GM12878 (cell line): ENCODE data around the gene SLX4IP. TPM values are rescaled to one million over a fixed set of nuclear protein-coding genes. Genes with fewer than 3 reads are reported as not detected.

Experiments
- ATAC-seq: fragments of 200-7000 bp; cut with Tn5 transposase; 3 replicates; pipeline ENCODE4 v1.9.1; 2020; ENCODE audit warnings: mild to moderate bottlenecking, moderate library complexity
- BruUV-seq: library from RNA; stranded (reverse); fragments of 400-500 nt; replicated peaks from 2 replicates; lab custom pipeline; 2021; lab: Mats Ljungman, UMichigan
- CTCF ChIA-PET: fragments of 300-600 bp; sonication (Branson Sonifier 250); formaldehyde crosslinking; extraction: SDS; loops from one replicate; lab custom pipeline; 2021; ENCODE audit warnings: inconsistent platforms; lab: Yijun Ruan, JAX
- POLR2A ChIA-PET: fragments of 350-600 bp; formaldehyde crosslinking; extraction: SDS; loops from one replicate; lab custom pipeline; 2021; ENCODE audit warnings: inconsistent platforms; lab: Charles Lee
- RAD21 ChIA-PET: fragments of 300-600 bp; sonication (Branson Sonifier 250); formaldehyde crosslinking; loops from one replicate; lab custom pipeline; 2023; ENCODE audit warnings: antibody characterized with exemption; ENCODE audit not compliant: unreplicated experiment; lab: Charles Lee
- SMC1A ChIA-PET: fragments of 300-600 bp; sonication (Branson Sonifier 250); formaldehyde crosslinking; loops from one replicate; lab custom pipeline; 2023; ENCODE audit not compliant: unreplicated experiment, uncharacterized antibody; lab: Charles Lee
- DNase-seq: peaks from one replicate; pipeline ENCODE4 v3.0.0-alpha.2; 2011; ENCODE audit warnings: low read depth, low spot score
- FAIRE-seq: peaks from 3 replicates; lab custom pipeline; 2011; peaks lifted over from hg19 to GRCh38; lab: Jason Lieb, UNC
- H2AFZ ChIP-seq: 2 replicates; pipeline ENCODE4 v1.6.0; 2011; ENCODE audit warnings: low read depth, low read length, control low read depth; ENCODE audit not compliant: control insufficient read depth
- H3K27ac ChIP-seq: 2 replicates; pipeline ENCODE4 v1.5.1; 2011; ENCODE audit warnings: control low read depth; ENCODE audit not compliant: control insufficient read depth, insufficient read depth
- H3K27me3 ChIP-seq, 2 experiments: replicated peaks in 1 of 2; 2 replicates each; pipeline versions ENCODE4 v1.6.0 to v1.6.1; 2011; ENCODE audit warnings: low read length in 1 of 2; ENCODE audit not compliant: control insufficient read depth in 2 of 2, insufficient read depth in 2 of 2
- H3K36me3 ChIP-seq, 2 experiments: 2 replicates each; pipeline ENCODE4 v1.5.1; 2011; ENCODE audit warnings: low read length in 1 of 2; ENCODE audit not compliant: control insufficient read depth in 2 of 2, insufficient read depth in 2 of 2
- H3K4me1 ChIP-seq: 2 replicates; pipeline ENCODE4 v1.6.1; 2011; ENCODE audit warnings: mild to moderate bottlenecking, low read length, moderate library complexity, mixed read lengths; ENCODE audit not compliant: control insufficient read depth, insufficient read depth
- H3K4me2 ChIP-seq: 2 replicates; pipeline ENCODE4 v1.6.0; 2011; ENCODE audit warnings: control low read depth; ENCODE audit not compliant: control insufficient read depth, insufficient read depth
- H3K4me3 ChIP-seq: fragments of 200-600 bp; sonication (generic); 2 replicates; pipeline ENCODE4 v1.5.1; 2016
- H3K79me2 ChIP-seq: 2 replicates; pipeline ENCODE4 v1.6.0; 2011; ENCODE audit warnings: low read length; ENCODE audit not compliant: control insufficient read depth, insufficient read depth
- H3K9ac ChIP-seq: 2 replicates; pipeline ENCODE4 v1.8.0; 2011; ENCODE audit warnings: low read length, control low read depth, mixed read lengths; ENCODE audit not compliant: control insufficient read depth, insufficient read depth
- H3K9me3 ChIP-seq: replicated peaks from 3 replicates; pipeline ENCODE4 v1.5.1; 2011; ENCODE audit warnings: mild to moderate bottlenecking, low read length; ENCODE audit not compliant: control insufficient read depth, insufficient read depth
- H4K20me1 ChIP-seq: 2 replicates; pipeline ENCODE4 v1.6.0; 2011; ENCODE audit not compliant: control insufficient read depth, insufficient read depth
- CREB1 ChIP-seq: IDR thresholded peaks from 2 replicates; pipeline ENCODE4 v1.6.1; 2012; ENCODE audit warnings: low read depth, mild to moderate bottlenecking, inconsistent platforms
- ETV6 ChIP-seq, 2 experiments: fragments of 450-650 bp in 1 of 2; IDR thresholded peaks in 1 of 2; conservative IDR thresholded peaks in 1 of 2; 2 replicates each; pipeline ENCODE4 v1.6.1; 2014; ENCODE audit warnings: antibody characterized with exemption in 1 of 2, borderline replicate concordance in 1 of 2, low read depth in 1 of 2, mild to moderate bottlenecking in 1 of 2, moderate library complexity in 1 of 2
- FOXM1 ChIP-seq: IDR thresholded peaks from 2 replicates; pipeline ENCODE4 v1.6.1; 2012; ENCODE audit warnings: low read depth, mild to moderate bottlenecking, inconsistent platforms, low read length, moderate library complexity
- HDAC2 ChIP-seq: fragments of 200-600 bp; sonication (generic); IDR thresholded peaks from 2 replicates; pipeline ENCODE4 v1.6.1; 2017
- RAD51 ChIP-seq: fragments of 450-650 bp; IDR thresholded peaks from 2 replicates; pipeline ENCODE4 v1.6.1; 2016; ENCODE audit warnings: moderate library complexity, mild to moderate bottlenecking, inconsistent platforms
- SMAD1 ChIP-seq: fragments of 450-650 bp; IDR thresholded peaks from 2 replicates; pipeline ENCODE4 v1.6.1; 2018; ENCODE audit warnings: mild to moderate bottlenecking, low read depth; ENCODE audit not compliant: partially characterized antibody
- SUZ12 ChIP-seq: fragments of 200-600 bp; sonication (generic); IDR thresholded peaks from one replicate; pipeline ENCODE4 v1.6.1; 2018; ENCODE audit warnings: antibody characterized with exemption, mild to moderate bottlenecking; ENCODE audit not compliant: unreplicated experiment
- WGBS: methylation state at CpG from one replicate; pipeline ENCODE4 v1.1.6; 2016; ENCODE audit warnings: low lambda C conversion rate; ENCODE audit not compliant: insufficient replicate concordance, insufficient coverage; ENCODE audit errors: missing lambda C conversion rate; 5-methylcytosine and 5-hydroxymethylcytosine counted together
- in situ Hi-C: fragments of 300-500 bp; cut with MboI; formaldehyde crosslinking; loops from 9 replicates; pipeline ENCODE4 v1.14.3; 2018; ENCODE audit warnings: mixed read lengths
- intact Hi-C: fragments of 100-400 bp; cut with micrococcal nuclease; formaldehyde crosslinking; loops from one replicate; pipeline ENCODE4 v1.14.2; 2022; ENCODE audit not compliant: unreplicated experiment
- polyA plus RNA-seq, 11 experiments: library from polyadenylated mRNA; depleted of rRNA in 4 of 11; unstranded in 6 of 11; stranded (reverse) in 5 of 11; fragments of >200 nt; fragmentation: Nextera tagmentation in 4 of 11; fragmentation: Illumina TruSeq in 1 of 11; extraction: Ambion mirVana in 4 of 11; extraction: Trizol in 1 of 11; gene quantifications; 1 replicate in 1 of 11; 2 replicates in 10 of 11; pipeline versions ENCODE4 v1.2.1 to v1.2.3, GENCODE V29; 2011 to 2016; ENCODE audit warnings: inconsistent platforms in 2 of 11, missing spikeins in 2 of 11, low read depth in 1 of 11
- total RNA-seq, 4 experiments: library from RNA; depleted of rRNA in 3 of 4; stranded (reverse); fragments of >200 nt in 3 of 4; fragmentation: Illumina TruSeq in 1 of 4; extraction: Trizol in 1 of 4; gene quantifications; 2 replicates each; pipeline versions ENCODE4 v1.2.1 to v1.2.3, GENCODE V29; 2013 to 2021
- TF ChIP-seq, protein P1 (sequence below): fragments of 450-650 bp; IDR thresholded peaks from 2 replicates; pipeline ENCODE4 v1.6.1; 2018; ENCODE audit warnings: borderline replicate concordance, mild to moderate bottlenecking; ENCODE audit not compliant: partially characterized antibody
- TF ChIP-seq, protein P2 (sequence below): fragments of 450-650 bp; IDR thresholded peaks from 2 replicates; pipeline ENCODE4 v1.6.1; 2017; ENCODE audit warnings: antibody characterized with exemption, mild to moderate bottlenecking, moderate library complexity
- TF ChIP-seq, protein P3 (sequence below): IDR thresholded peaks from 2 replicates; pipeline ENCODE4 v1.6.1; 2011; ENCODE audit warnings: mild to moderate bottlenecking, low read depth, low read length, moderate library complexity; ENCODE audit not compliant: insufficient replicate concordance
- TF ChIP-seq, protein P4 (sequence below): fragments of 450-650 bp; IDR thresholded peaks from 2 replicates; pipeline ENCODE4 v1.6.1; 2016; ENCODE audit warnings: mild to moderate bottlenecking, moderate library complexity, borderline replicate concordance

SLX4IP gene
- total and polyA plus RNA-seq, 10 of the 15 experiments (the other 5 are each of a cell fraction or from before 2014, with no cell fraction given), result 2.2 to 11.0 (median 6.3) TPM

DNA sequence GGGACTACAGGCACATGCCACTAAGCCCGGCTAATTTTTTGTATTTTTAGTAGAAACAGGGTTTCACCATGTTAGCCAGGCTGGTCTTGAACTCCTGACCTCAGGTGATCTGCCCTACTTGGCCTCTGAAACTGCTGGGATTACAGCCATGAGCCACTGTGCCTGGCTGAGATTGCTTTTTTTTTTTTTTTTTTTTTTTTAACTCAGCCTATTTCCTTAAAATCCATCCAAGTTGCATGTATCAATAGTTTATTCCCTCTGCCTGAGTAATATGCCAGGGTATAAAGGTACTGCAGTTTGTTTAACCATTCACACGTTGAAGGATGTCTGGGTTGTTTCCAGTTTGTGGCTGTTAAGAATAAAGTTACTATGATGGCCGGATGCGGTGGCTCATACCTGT is 10.7 kb downstream of the SLX4IP start:
- Histone ChIP-seq H3K79me2 (peaks cover 11% of the 10 kb centered on the region), H2AFZ (no peak overlapping the region), H3K27me3 (no peaks in the 10 kb centered on the region), H4K20me1 (no peaks in the 10 kb centered on the region), H3K4me3 (no peak overlapping the region), H3K9ac (no peak overlapping the region), H3K27ac (no peak overlapping the region; the same call in 1 of the 2 replicates), H3K4me1 (peaks cover 24% of the 10 kb centered on the region), H3K4me2 (no peak overlapping the region), H3K36me3 (no peaks in the 10 kb centered on the region), H3K9me3 (no peaks in the 10 kb centered on the region)
- RAD21 ChIA-PET, result interaction anchor here (1.0 kb wide), 1 partner anchor 18 kb away, joined by 3 read pairs; no protein-coding TSS in a partner anchor
- no TSS peak for BruUV-seq
- 96% methylated on average over 4 of the region's 4 CpGs for WGBS
- SMC1A ChIA-PET, result interaction anchor here (1.3 kb wide), 1 partner anchor 28 kb away, joined by 4 read pairs; no protein-coding TSS in a partner anchor
- ATAC-seq, result no peak
- intact Hi-C loops (no loop called here), in situ Hi-C loops (no loop called here)
- FAIRE-seq, result no peak
- DNase-seq, result no peak
- POLR2A ChIA-PET, result interaction anchor here (0.7 to 2.1 kb wide), 2 partner anchors 11 to 23 kb away, joined by 4 to 7 read pairs; partner anchors contain the start of genes MKKS and SLX4IP
- CTCF ChIA-PET, result interaction anchor here (0.8 kb wide), 1 partner anchor 107 kb away, joined by 4 read pairs; no protein-coding TSS in a partner anchor
- TF ChIP-seq SUZ12, result no peak
- TF ChIP-seq RAD51, result no peak
- TF ChIP-seq CREB1, result no peak
- no peak for TF ChIP-seq HDAC2
- TF ChIP-seq, protein P1, sequence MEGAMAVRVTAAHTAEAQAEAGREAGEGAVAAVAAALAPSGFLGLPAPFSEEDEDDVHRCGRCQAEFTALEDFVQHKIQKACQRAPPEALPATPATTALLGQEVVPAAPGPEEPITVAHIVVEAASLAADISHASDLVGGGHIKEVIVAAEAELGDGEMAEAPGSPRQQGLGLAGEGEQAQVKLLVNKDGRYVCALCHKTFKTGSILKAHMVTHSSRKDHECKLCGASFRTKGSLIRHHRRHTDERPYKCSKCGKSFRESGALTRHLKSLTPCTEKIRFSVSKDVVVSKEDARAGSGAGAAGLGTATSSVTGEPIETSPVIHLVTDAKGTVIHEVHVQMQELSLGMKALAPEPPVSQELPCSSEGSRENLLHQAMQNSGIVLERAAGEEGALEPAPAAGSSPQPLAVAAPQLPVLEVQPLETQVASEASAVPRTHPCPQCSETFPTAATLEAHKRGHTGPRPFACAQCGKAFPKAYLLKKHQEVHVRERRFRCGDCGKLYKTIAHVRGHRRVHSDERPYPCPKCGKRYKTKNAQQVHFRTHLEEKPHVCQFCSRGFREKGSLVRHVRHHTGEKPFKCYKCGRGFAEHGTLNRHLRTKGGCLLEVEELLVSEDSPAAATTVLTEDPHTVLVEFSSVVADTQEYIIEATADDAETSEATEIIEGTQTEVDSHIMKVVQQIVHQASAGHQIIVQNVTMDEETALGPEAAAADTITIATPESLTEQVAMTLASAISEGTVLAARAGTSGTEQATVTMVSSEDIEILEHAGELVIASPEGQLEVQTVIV, result no peak
- no peak for TF ChIP-seq FOXM1
- TF ChIP-seq, protein P2, sequence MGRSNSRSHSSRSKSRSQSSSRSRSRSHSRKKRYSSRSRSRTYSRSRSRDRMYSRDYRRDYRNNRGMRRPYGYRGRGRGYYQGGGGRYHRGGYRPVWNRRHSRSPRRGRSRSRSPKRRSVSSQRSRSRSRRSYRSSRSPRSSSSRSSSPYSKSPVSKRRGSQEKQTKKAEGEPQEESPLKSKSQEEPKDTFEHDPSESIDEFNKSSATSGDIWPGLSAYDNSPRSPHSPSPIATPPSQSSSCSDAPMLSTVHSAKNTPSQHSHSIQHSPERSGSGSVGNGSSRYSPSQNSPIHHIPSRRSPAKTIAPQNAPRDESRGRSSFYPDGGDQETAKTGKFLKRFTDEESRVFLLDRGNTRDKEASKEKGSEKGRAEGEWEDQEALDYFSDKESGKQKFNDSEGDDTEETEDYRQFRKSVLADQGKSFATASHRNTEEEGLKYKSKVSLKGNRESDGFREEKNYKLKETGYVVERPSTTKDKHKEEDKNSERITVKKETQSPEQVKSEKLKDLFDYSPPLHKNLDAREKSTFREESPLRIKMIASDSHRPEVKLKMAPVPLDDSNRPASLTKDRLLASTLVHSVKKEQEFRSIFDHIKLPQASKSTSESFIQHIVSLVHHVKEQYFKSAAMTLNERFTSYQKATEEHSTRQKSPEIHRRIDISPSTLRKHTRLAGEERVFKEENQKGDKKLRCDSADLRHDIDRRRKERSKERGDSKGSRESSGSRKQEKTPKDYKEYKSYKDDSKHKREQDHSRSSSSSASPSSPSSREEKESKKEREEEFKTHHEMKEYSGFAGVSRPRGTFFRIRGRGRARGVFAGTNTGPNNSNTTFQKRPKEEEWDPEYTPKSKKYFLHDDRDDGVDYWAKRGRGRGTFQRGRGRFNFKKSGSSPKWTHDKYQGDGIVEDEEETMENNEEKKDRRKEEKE, result no peak
- TF ChIP-seq, protein P3, sequence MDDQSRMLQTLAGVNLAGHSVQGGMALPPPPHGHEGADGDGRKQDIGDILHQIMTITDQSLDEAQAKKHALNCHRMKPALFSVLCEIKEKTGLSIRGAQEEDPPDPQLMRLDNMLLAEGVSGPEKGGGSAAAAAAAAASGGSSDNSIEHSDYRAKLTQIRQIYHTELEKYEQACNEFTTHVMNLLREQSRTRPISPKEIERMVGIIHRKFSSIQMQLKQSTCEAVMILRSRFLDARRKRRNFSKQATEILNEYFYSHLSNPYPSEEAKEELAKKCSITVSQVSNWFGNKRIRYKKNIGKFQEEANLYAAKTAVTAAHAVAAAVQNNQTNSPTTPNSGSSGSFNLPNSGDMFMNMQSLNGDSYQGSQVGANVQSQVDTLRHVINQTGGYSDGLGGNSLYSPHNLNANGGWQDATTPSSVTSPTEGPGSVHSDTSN, result no peak
- no peak for TF ChIP-seq SMAD1
- TF ChIP-seq, protein P4, sequence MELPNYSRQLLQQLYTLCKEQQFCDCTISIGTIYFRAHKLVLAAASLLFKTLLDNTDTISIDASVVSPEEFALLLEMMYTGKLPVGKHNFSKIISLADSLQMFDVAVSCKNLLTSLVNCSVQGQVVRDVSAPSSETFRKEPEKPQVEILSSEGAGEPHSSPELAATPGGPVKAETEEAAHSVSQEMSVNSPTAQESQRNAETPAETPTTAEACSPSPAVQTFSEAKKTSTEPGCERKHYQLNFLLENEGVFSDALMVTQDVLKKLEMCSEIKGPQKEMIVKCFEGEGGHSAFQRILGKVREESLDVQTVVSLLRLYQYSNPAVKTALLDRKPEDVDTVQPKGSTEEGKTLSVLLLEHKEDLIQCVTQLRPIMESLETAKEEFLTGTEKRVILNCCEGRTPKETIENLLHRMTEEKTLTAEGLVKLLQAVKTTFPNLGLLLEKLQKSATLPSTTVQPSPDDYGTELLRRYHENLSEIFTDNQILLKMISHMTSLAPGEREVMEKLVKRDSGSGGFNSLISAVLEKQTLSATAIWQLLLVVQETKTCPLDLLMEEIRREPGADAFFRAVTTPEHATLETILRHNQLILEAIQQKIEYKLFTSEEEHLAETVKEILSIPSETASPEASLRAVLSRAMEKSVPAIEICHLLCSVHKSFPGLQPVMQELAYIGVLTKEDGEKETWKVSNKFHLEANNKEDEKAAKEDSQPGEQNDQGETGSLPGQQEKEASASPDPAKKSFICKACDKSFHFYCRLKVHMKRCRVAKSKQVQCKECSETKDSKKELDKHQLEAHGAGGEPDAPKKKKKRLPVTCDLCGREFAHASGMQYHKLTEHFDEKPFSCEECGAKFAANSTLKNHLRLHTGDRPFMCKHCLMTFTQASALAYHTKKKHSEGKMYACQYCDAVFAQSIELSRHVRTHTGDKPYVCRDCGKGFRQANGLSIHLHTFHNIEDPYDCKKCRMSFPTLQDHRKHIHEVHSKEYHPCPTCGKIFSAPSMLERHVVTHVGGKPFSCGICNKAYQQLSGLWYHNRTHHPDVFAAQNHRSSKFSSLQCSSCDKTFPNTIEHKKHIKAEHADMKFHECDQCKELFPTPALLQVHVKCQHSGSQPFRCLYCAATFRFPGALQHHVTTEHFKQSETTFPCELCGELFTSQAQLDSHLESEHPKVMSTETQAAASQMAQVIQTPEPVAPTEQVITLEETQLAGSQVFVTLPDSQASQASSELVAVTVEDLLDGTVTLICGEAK, result no peak
- TF ChIP-seq ETV6 (conservative IDR thresholded peaks at IDR 0.05 in 1 of 2, IDR thresholded peaks at IDR 0.05 in 1 of 2; ENCODE audit: borderline replicate concordance in 1 of 2, low read depth in 1 of 2), result no peak
